Upper lobe of left lung (tissue), 6 donors: ENCODE measurements around the gene MESD. TPM values are rescaled to one million over a fixed set of nuclear protein-coding genes. Genes with fewer than 3 reads are reported as not detected.

Experiments
- ATAC-seq, 2 donors: fragments of 200-7000 bp; cut with Tn5 transposase; one replicate each; pipeline ENCODE4 v1.9.1; 2022; ENCODE audit warnings: mild to moderate bottlenecking in 2 of 2, moderate library complexity in 2 of 2; ENCODE audit not compliant: low FRiP score in 2 of 2
- DNase-seq, 2 donors: peaks; one replicate each; pipeline ENCODE4 v3.0.0-alpha.2; 2019 to 2020
- H3K27ac ChIP-seq, 4 donors: fragments of 200-600 bp; sonication (generic); one replicate each; pipeline ENCODE4 v1.5.1; 2016 to 2019
- H3K27me3 ChIP-seq, 4 donors: fragments of 200-600 bp; sonication (generic); one replicate each; pipeline ENCODE4 v1.5.1; 2017 to 2019
- H3K36me3 ChIP-seq, 4 donors: fragments of 200-600 bp; sonication (generic); one replicate each; pipeline ENCODE4 v1.5.1; 2016 to 2019
- H3K4me1 ChIP-seq, 4 donors: fragments of 200-600 bp; sonication (generic); one replicate each; pipeline ENCODE4 v1.5.1; 2018 to 2019
- H3K4me3 ChIP-seq, 4 donors: fragments of 200-600 bp; sonication (generic); one replicate each; pipeline ENCODE4 v1.5.1; 2017 to 2019; ENCODE audit warnings: mild to moderate bottlenecking in 2 of 4, moderate library complexity in 1 of 4
- H3K9me3 ChIP-seq, 4 donors: fragments of 200-600 bp; sonication (generic); one replicate each; pipeline ENCODE4 v1.5.1; 2018 to 2019
- CTCF ChIP-seq, 6 experiments: fragments of 450-650 bp in 4 of 6; fragments of 200-600 bp in 2 of 6; sonication (generic) in 2 of 6; IDR thresholded peaks; one replicate each; pipeline ENCODE4 v1.5.1; 2016 to 2019; ENCODE audit warnings: antibody characterized with exemption in 6 of 6
- EP300 ChIP-seq, 4 donors: sonication (generic); formaldehyde crosslinking; IDR thresholded peaks; one replicate each; pipeline ENCODE4 v1.5.1; 2017; ENCODE audit warnings: antibody characterized with exemption in 4 of 4, control low read depth in 2 of 4
- POLR2A ChIP-seq, 4 donors: fragments of 450-650 bp; IDR thresholded peaks; one replicate each; pipeline ENCODE4 v1.5.1; 2016 to 2017; ENCODE audit warnings: antibody characterized with exemption in 4 of 4, mild to moderate bottlenecking in 2 of 4
- POLR2AphosphoS5 ChIP-seq, 2 donors: sonication (generic); formaldehyde crosslinking; IDR thresholded peaks; one replicate each; pipeline ENCODE4 v1.5.1; 2017; ENCODE audit warnings: antibody characterized with exemption in 2 of 2
- WGBS, 2 donors: methylation state at CpG; one replicate each; pipeline ENCODE4 v1.1.5; 2017 to 2018; 5-methylcytosine and 5-hydroxymethylcytosine counted together
- total RNA-seq, 6 donors: library from RNA; depleted of rRNA in 4 of 6; stranded (reverse); fragments of >200 nt in 4 of 6; gene quantifications; one replicate each; pipeline versions ENCODE4 v1.1.0 to v1.2.1, GENCODE V29; 2016 to 2021
- donor health status: DM: no; HTN: no; CAD: no; lungs with moderate emphysema.
- donor health status: DM: no; HTN: yes; CAD: no; lungs with severe emphysema.

Gene MESD
- total RNA-seq, 6 donors from 2014 or later, result 18.2 to 35.6 (median 23.5) TPM

- DNase-seq (no peak), ATAC-seq (peak in 1 of 2 donors; percentile 12)
- TF ChIP-seq CTCF (IDR thresholded peaks at IDR 0.05), result no peak
- H3K36me3 ChIP-seq, result peaks cover 0 to 12% (median 8%) of the 10 kb centered on the region in 4 donors
- peaks cover 21 to 50% (median 26%) of the 10 kb centered on the region in 4 donors for H3K4me1 ChIP-seq
- WGBS, 2 donors, result 2 to 3% methylated on average over 17 to 21 of the region's 21 CpGs
- H3K9me3 ChIP-seq, result no peaks in the 10 kb centered on the region
- H3K4me3 ChIP-seq, result peak overlapping the region; percentile 65 to 87 (median 82)
- H3K27ac ChIP-seq, result peak overlapping the region; percentile 97 to 98 (median 97)
- no peaks in the 10 kb centered on the region for H3K27me3 ChIP-seq
Measured at GRCh38 chr15:81000144-81000623, 10.6 kb upstream of the MESD start.

GRCh38 chr15:80999623-81000036 lies 10.0 kb upstream of the MESD start:
- Histone ChIP-seq H3K27ac (peak overlapping the region; percentile 97 to 98 (median 97)), H3K4me3 (peak overlapping the region in 3 of 4 donors; percentile 79 to 87 (median 84)), H3K27me3 (no peaks in the 10 kb centered on the region), H3K36me3 (peaks cover 0 to 12% (median 8%) of the 10 kb centered on the region in 4 donors), H3K9me3 (no peaks in the 10 kb centered on the region), H3K4me1 (peaks cover 21 to 44% (median 24%) of the 10 kb centered on the region in 4 donors)
- ATAC-seq (no peak), DNase-seq (peak in 1 of 2 donors; percentile 64)
- TF ChIP-seq EP300 (IDR thresholded peaks at IDR 0.05) (no peak), POLR2AphosphoS5 (IDR thresholded peaks at IDR 0.05) (peak in 1 of 2 donors; percentile 40)
- 14 to 28% methylated on average over 13 of the region's 13 CpGs for WGBS, 2 donors

- TF ChIP-seq CTCF (IDR thresholded peaks at IDR 0.05) (no peak), POLR2AphosphoS5 (IDR thresholded peaks at IDR 0.05) (no peak), EP300 (IDR thresholded peaks at IDR 0.05) (no peak)
- DNase-seq, result no peak
- no peak overlapping the region for H3K4me3 ChIP-seq
- 67 to 78% methylated on average over 1 of the region's 1 CpG for WGBS, 2 donors
- H3K36me3 ChIP-seq, result peaks cover 0 to 9% (median 6%) of the 10 kb centered on the region in 4 donors
- H3K4me1 ChIP-seq, result peaks cover 13 to 31% (median 20%) of the 10 kb centered on the region in 4 donors
- peak overlapping the region; percentile 26 to 67 (median 54) for H3K27ac ChIP-seq
- ATAC-seq, result no peak
- H3K27me3 ChIP-seq, result no peaks in the 10 kb centered on the region
- H3K9me3 ChIP-seq, result no peaks in the 10 kb centered on the region
Measured at GRCh38 chr15:80998251-80998650, 8.6 kb upstream of the MESD start.

- Histone ChIP-seq H3K4me1 (peaks cover 7 to 25% (median 15%) of the 10 kb centered on the region in 4 donors), H3K9me3 (no peaks in the 10 kb centered on the region), H3K27me3 (no peaks in the 10 kb centered on the region), H3K27ac (peak overlapping the region in 1 of 4 donors; percentile 66), H3K4me3 (no peak overlapping the region), H3K36me3 (peaks cover 0 to 4% (median 2%) of the 10 kb centered on the region in 4 donors)
- 97 to 100% methylated on average over 1 of the region's 1 CpG for WGBS, 2 donors
- ATAC-seq, result no peak
- DNase-seq, result no peak
- TF ChIP-seq CTCF (IDR thresholded peaks at IDR 0.05) (no peak), EP300 (IDR thresholded peaks at IDR 0.05) (no peak), POLR2AphosphoS5 (IDR thresholded peaks at IDR 0.05) (no peak), POLR2A (IDR thresholded peaks at IDR 0.05) (no peak)
Measured at GRCh38 chr15:80997692-80998091, 8.1 kb upstream of the MESD start.

- H3K27me3 ChIP-seq, result no peaks in the 10 kb centered on the region
- H3K4me1 ChIP-seq, result peaks cover 3 to 24% (median 8%) of the 10 kb centered on the region in 4 donors
- TF ChIP-seq POLR2A (IDR thresholded peaks at IDR 0.05), result no peak
- TF ChIP-seq POLR2AphosphoS5 (IDR thresholded peaks at IDR 0.05), result no peak
- TF ChIP-seq EP300 (IDR thresholded peaks at IDR 0.05), result no peak
- peak; percentile 25 to 52 (median 40) for TF ChIP-seq CTCF (IDR thresholded peaks at IDR 0.05)
- WGBS, 2 donors, result 95 to 100% methylated on average over 1 of the region's 1 CpG
- ATAC-seq (no peak), DNase-seq (no peak)
- no peak overlapping the region for H3K4me3 ChIP-seq
- H3K27ac ChIP-seq, result no peak overlapping the region
- H3K9me3 ChIP-seq, result no peaks in the 10 kb centered on the region
- no peaks in the 10 kb centered on the region for H3K36me3 ChIP-seq
Measured at GRCh38 chr15:80996247-80996646, 6.6 kb upstream of the MESD start.
